ENCODE measurements around the gene PCDHGA9.
"Not testable (repeated sequence)": the region's sequence is repeated elsewhere in the genome, so short reads cannot be mapped to it uniquely, and the experiment has no call there.

DNA sequence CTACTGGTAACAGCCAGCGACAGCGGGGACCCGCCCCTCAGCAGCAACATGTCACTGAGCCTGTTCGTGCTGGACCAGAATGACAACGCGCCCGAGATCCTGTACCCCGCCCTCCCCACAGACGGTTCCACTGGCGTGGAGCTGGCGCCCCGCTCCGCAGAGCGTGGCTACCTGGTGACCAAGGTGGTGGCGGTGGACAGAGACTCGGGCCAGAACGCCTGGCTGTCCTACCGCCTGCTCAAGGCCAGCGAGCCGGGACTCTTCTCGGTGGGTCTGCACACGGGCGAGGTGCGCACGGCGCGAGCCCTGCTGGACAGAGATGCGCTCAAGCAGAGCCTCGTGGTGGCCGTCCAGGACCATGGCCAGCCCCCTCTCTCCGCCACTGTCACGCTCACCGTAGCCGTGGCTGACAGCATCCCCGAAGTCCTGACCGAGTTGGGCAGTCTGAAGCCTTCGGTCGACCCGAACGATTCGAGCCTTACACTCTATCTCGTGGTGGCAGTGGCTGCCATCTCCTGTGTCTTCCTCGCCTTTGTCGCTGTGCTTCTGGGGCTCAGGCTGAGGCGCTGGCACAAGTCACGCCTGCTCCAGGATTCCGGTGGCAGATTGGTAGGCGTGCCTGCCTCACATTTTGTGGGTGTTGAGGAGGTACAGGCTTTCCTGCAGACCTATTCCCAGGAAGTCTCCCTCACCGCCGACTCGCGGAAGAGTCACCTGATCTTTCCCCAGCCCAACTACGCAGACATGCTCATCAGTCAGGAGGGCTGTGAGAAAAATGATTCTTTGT, 8.0 kb upstream of the PCDHGA9 start:
- TF ChIP-seq, protein P1, sequence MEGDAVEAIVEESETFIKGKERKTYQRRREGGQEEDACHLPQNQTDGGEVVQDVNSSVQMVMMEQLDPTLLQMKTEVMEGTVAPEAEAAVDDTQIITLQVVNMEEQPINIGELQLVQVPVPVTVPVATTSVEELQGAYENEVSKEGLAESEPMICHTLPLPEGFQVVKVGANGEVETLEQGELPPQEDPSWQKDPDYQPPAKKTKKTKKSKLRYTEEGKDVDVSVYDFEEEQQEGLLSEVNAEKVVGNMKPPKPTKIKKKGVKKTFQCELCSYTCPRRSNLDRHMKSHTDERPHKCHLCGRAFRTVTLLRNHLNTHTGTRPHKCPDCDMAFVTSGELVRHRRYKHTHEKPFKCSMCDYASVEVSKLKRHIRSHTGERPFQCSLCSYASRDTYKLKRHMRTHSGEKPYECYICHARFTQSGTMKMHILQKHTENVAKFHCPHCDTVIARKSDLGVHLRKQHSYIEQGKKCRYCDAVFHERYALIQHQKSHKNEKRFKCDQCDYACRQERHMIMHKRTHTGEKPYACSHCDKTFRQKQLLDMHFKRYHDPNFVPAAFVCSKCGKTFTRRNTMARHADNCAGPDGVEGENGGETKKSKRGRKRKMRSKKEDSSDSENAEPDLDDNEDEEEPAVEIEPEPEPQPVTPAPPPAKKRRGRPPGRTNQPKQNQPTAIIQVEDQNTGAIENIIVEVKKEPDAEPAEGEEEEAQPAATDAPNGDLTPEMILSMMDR (IDR thresholded peaks at IDR 0.05) = not testable (repeated sequence)
- not testable (repeated sequence) for TF ChIP-seq POLR2A (IDR thresholded peaks at IDR 0.05)
